IPS-15b (cell line): ENCODE results near the gene NFKBIZ.

Experiments used
- H3K27me3 ChIP-seq: one replicate; pipeline ENCODE4 v1.6.1; 2013; ENCODE audit warnings: low read length; ENCODE audit not compliant: control insufficient read depth, insufficient read depth
- H3K36me3 ChIP-seq: one replicate; pipeline ENCODE4 v1.6.1; 2013; ENCODE audit warnings: low read length; ENCODE audit not compliant: control insufficient read depth, insufficient read depth
- H3K4me1 ChIP-seq: one replicate; pipeline ENCODE4 v1.6.1; 2013; ENCODE audit warnings: mild to moderate bottlenecking, low read length; ENCODE audit not compliant: control insufficient read depth, insufficient read depth
- H3K4me3 ChIP-seq: one replicate; pipeline ENCODE4 v1.5.1; 2013; ENCODE audit warnings: low read depth, low read length
- H3K9ac ChIP-seq: one replicate; pipeline ENCODE4 v1.6.1; 2013; ENCODE audit warnings: low read depth, mild to moderate bottlenecking, low read length
- H3K9me3 ChIP-seq: one replicate; pipeline ENCODE4 v1.6.1; 2013; ENCODE audit warnings: mild to moderate bottlenecking, low read length; ENCODE audit not compliant: control insufficient read depth, insufficient read depth

NFKBIZ gene

DNA sequence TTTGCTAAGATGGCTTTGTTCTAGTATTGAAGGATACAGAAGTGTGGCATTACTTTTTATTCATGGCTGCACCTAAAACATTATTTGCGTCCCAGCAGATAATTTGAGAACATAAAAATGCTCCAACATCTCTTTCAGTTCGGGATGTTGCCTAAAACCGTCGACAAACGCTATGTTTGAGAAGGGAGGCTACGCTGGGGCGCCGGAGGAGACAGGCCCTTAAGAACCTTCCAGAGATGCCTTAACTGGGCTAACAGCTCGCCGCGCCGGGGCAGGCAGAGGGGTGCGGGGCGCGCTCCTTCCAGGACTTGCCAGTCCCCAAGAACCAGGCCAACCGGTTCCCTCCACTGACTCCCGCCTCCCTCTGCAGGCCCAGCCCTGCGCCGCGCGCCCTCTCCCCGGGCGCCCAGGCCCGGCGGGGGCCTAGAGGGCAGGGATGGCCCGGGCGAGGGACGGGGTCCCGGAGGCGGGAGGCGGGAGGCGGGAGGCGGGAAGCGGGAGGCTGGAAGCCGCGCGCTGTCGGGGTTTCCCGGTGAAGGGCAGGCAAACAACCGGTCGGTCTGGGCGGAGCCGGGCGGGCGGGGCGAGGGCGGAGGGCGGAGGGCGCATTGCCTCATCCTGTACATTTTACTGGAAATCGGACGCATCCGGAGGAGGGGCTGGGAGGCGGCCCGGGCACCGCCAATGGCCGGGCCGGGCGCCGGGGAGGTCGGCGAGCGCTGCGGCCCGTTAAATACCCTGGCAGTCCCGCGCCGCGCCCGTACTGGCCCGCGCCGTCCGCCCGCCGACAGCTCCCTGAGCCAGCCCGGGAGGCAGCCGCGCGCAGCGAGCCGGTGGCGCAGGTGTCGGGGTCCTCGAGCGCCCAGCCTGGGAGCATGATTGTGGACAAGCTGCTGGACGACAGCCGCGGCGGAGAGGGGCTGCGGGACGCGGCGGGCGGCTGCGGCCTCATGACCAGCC lies at the start of gene NFKBIZ:
NFKBIZ (plus strand) TSS at position 761 of the 960 bp plus-strand sequence; CDS start at position 876, 115 bp downstream.
- H3K9ac ChIP-seq: peak within 1 kb of the TSS; percentile 87
- H3K4me3 ChIP-seq: peak within 1 kb of the TSS; percentile 77
- H3K9me3 ChIP-seq: no peaks in the 10 kb centered on the region
- peaks cover 5% of the 10 kb centered on the region for H3K4me1 ChIP-seq
- H3K36me3 ChIP-seq: peaks cover 9% of the 10 kb centered on the region
- no peaks in the 10 kb centered on the region for H3K27me3 ChIP-seq

- H3K4me1 ChIP-seq: no peaks in the 10 kb centered on the region
- no peaks in the 10 kb centered on the region for H3K27me3 ChIP-seq
- H3K9me3 ChIP-seq: no peaks in the 10 kb centered on the region
- no peak overlapping the region for H3K9ac ChIP-seq
- no peaks in the 10 kb centered on the region for H3K36me3 ChIP-seq
- no peak overlapping the region for H3K4me3 ChIP-seq
Measured at GRCh38 chr3:101801174-101801573, 48.1 kb upstream of the NFKBIZ start.

GRCh38 chr3:101802179-101802578 lies 47.1 kb upstream of the NFKBIZ start:
- no peaks in the 10 kb centered on the region for H3K4me1 ChIP-seq
- H3K36me3 ChIP-seq: no peaks in the 10 kb centered on the region

DNA sequence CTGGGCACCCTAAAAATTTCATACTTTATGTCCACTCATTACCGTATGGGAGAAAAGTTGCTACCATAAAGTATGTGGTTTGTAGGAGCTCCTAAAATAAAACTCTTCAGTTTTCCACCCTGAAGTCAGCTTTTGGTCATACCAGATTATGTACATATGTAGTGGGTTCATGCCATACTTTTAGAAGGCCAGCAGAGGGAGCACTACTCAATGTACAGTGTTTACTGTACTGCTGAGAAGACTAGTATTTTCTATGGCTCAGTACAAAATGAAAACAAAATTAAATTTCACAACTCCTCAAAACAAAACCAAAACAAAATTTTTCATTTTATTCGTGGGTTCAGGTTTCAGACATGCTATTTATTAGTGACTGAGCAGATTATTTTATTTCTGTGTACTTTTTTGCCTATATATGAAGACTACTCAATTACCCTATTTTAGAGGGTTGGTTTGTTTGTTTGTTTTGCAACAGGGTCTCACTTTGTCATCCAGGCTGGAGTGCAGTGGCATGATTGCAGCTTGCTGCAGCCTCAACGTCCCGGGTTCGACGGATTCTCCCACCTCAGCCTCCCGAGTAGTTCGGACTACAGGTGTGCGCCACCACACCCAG lies 46.0 kb upstream of the NFKBIZ start:
- H3K4me3 ChIP-seq: no peak overlapping the region
- H3K4me1 ChIP-seq: no peaks in the 10 kb centered on the region
- no peaks in the 10 kb centered on the region for H3K27me3 ChIP-seq
- no peak overlapping the region for H3K9ac ChIP-seq
- no peaks in the 10 kb centered on the region for H3K9me3 ChIP-seq
- no peaks in the 10 kb centered on the region for H3K36me3 ChIP-seq

More at GRCh38 chr3:101802179-101802578, 47.1 kb upstream of the NFKBIZ start:
- Histone ChIP-seq H3K9ac (no peak overlapping the region), H3K9me3 (no peaks in the 10 kb centered on the region), H3K4me3 (no peak overlapping the region), H3K27me3 (no peaks in the 10 kb centered on the region)

- H3K27me3 ChIP-seq: no peaks in the 10 kb centered on the region
- H3K36me3 ChIP-seq: no peaks in the 10 kb centered on the region
- H3K4me3 ChIP-seq: no peak overlapping the region
- no peaks in the 10 kb centered on the region for H3K4me1 ChIP-seq
- no peak overlapping the region for H3K9ac ChIP-seq
- no peaks in the 10 kb centered on the region for H3K9me3 ChIP-seq
Measured at GRCh38 chr3:101803939-101804338, 45.4 kb upstream of the NFKBIZ start.

DNA sequence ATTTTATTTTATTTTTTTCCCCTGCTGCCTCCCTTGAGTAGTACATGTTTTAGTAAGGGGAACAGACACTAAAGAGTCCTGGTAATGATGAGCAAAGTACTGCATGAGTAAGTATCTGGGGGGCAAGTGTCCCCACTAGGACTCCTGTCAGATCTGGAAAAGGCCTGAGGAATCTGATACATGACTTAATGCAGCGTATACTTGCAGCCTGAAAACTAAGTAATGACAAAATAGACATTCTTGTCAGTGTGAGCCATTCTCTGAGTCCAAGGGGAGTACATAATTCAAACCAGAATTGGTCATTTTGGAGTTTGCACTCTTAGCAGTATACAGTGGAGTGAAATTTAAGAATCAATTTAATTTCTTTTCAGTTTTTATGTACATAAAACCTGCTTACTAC lies 42.8 kb upstream of the NFKBIZ start:
- H3K9me3 ChIP-seq: no peaks in the 10 kb centered on the region
- no peak overlapping the region for H3K4me3 ChIP-seq
- no peaks in the 10 kb centered on the region for H3K27me3 ChIP-seq
- H3K4me1 ChIP-seq: peaks cover 4% of the 10 kb centered on the region
- H3K36me3 ChIP-seq: no peaks in the 10 kb centered on the region
- H3K9ac ChIP-seq: no peak overlapping the region

DNA sequence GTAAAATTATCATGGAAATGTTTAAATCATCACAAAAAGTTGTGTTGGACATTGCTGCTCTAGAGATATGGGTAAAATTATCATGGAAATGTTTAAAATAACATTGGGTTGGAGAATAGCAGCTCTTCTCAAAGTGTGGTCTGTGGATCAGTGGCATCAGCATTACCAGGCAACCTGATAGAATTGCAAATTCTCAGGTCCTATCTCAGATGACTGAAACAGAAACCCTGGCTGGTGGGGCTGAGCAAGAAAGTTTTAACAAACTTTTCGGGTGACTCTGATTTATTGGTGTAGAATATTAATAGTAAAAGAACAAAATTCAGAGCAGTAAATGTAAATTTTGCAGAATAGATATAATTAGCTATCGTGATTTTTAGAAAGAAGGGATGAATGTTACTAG lies 41.4 kb upstream of the NFKBIZ start:
- Histone ChIP-seq H3K4me1 (peaks cover 4% of the 10 kb centered on the region), H3K36me3 (no peaks in the 10 kb centered on the region), H3K9me3 (no peaks in the 10 kb centered on the region), H3K27me3 (no peaks in the 10 kb centered on the region), H3K4me3 (no peak overlapping the region), H3K9ac (no peak overlapping the region)

GRCh38 chr3:101809178-101810021 lies 39.9 kb upstream of the NFKBIZ start:
- H3K9me3 ChIP-seq: no peaks in the 10 kb centered on the region
- peaks cover 8% of the 10 kb centered on the region for H3K4me1 ChIP-seq
- H3K36me3 ChIP-seq: no peaks in the 10 kb centered on the region
- no peak overlapping the region for H3K9ac ChIP-seq
- H3K4me3 ChIP-seq: no peak overlapping the region
- H3K27me3 ChIP-seq: no peaks in the 10 kb centered on the region

DNA sequence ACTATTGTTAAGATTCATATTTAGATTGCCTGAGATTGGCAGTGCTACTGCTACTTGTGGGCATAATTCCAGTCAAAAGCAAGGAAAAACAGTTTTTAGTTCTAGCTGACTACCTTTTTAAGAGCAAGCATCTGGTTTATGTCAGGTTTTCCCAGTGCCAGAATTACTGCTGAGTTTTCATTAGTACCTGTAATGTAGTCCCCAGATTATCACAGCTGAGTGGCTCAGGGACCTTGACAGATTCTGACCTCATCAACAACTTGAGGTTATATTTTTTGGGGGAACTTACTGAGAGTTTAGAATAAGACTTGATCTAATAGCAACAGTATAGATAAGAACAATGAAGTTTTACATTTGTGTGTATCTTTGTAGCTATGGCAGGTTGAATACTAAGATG lies 39.3 kb upstream of the NFKBIZ start:
- Histone ChIP-seq H3K36me3 (no peaks in the 10 kb centered on the region), H3K27me3 (no peaks in the 10 kb centered on the region), H3K9me3 (no peaks in the 10 kb centered on the region), H3K4me3 (no peak overlapping the region), H3K4me1 (peaks cover 8% of the 10 kb centered on the region), H3K9ac (no peak overlapping the region)

GRCh38 chr3:101811875-101812274 lies 37.4 kb upstream of the NFKBIZ start:
- Histone ChIP-seq H3K9ac (no peak overlapping the region), H3K4me1 (peaks cover 8% of the 10 kb centered on the region), H3K9me3 (no peaks in the 10 kb centered on the region), H3K27me3 (no peaks in the 10 kb centered on the region), H3K4me3 (no peak overlapping the region), H3K36me3 (no peaks in the 10 kb centered on the region)

GRCh38 chr3:101812895-101813294 lies 36.4 kb upstream of the NFKBIZ start:
- Histone ChIP-seq H3K4me1 (peaks cover 8% of the 10 kb centered on the region), H3K36me3 (no peaks in the 10 kb centered on the region), H3K9ac (no peak overlapping the region)

More at GRCh38 chr3:101812895-101813294, 36.4 kb upstream of the NFKBIZ start:
- Histone ChIP-seq H3K4me3 (no peak overlapping the region), H3K27me3 (no peaks in the 10 kb centered on the region), H3K9me3 (no peaks in the 10 kb centered on the region)
